ENCODE measurements around the gene PKP4.

The PKP4 gene

DNA sequence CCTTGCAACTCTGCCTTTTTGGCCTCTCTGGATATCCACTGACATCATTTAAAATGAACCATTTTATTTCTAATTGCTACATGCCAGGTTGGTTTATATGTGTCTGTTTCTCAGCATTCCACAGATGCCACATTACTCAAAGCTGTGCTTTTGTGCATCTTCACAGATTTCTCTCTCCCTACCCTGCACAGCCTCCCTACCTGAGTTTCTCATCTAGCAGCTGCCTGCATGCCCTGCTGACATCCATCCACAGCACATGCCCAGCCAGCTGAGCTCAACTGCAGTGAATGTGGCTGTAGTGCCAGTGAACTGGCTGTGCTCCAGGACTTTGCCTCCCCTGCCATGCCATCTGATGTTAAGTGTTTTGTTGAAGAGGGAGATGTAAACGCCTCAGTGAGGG lies 44.5 kb downstream of the PKP4 start:
- ATAC-seq (ENCODE audit: low read depth): no peak
- Histone ChIP-seq H3K36me3 (ENCODE audit: low read depth) (no peaks in the 10 kb centered on the region), H3K4me1 (ENCODE audit: insufficient read depth, poor library complexity, severe bottlenecking) (peaks cover 46% of the 10 kb centered on the region), H3K27me3 (ENCODE audit: insufficient read depth, poor library complexity, severe bottlenecking) (no peaks in the 10 kb centered on the region), H3K4me3 (ENCODE audit: severe bottlenecking) (no peak overlapping the region), H3K9me3 (ENCODE audit: severe bottlenecking) (no peaks in the 10 kb centered on the region), H3K27ac (ENCODE audit: poor library complexity, severe bottlenecking) (no peak overlapping the region)
- DNase-seq (ENCODE audit: low spot score): no peak
- TF ChIP-seq, protein P1, sequence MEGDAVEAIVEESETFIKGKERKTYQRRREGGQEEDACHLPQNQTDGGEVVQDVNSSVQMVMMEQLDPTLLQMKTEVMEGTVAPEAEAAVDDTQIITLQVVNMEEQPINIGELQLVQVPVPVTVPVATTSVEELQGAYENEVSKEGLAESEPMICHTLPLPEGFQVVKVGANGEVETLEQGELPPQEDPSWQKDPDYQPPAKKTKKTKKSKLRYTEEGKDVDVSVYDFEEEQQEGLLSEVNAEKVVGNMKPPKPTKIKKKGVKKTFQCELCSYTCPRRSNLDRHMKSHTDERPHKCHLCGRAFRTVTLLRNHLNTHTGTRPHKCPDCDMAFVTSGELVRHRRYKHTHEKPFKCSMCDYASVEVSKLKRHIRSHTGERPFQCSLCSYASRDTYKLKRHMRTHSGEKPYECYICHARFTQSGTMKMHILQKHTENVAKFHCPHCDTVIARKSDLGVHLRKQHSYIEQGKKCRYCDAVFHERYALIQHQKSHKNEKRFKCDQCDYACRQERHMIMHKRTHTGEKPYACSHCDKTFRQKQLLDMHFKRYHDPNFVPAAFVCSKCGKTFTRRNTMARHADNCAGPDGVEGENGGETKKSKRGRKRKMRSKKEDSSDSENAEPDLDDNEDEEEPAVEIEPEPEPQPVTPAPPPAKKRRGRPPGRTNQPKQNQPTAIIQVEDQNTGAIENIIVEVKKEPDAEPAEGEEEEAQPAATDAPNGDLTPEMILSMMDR (IDR thresholded peaks at IDR 0.05; ENCODE audit: poor library complexity, severe bottlenecking): no peak

- TF ChIP-seq, protein P1 (IDR thresholded peaks at IDR 0.05; ENCODE audit: poor library complexity, severe bottlenecking): no peak
- peak overlapping the region; percentile 4 for H3K27ac ChIP-seq (ENCODE audit: poor library complexity, severe bottlenecking)
- H3K4me1 ChIP-seq (ENCODE audit: insufficient read depth, poor library complexity, severe bottlenecking): peaks cover 29% of the 10 kb centered on the region
- ATAC-seq (ENCODE audit: low read depth) (peak; percentile 51; the same call in 2 of the 3 replicates), DNase-seq (ENCODE audit: low spot score) (no peak)
- no peaks in the 10 kb centered on the region for H3K9me3 ChIP-seq (ENCODE audit: severe bottlenecking)
- no peak overlapping the region for H3K4me3 ChIP-seq (ENCODE audit: severe bottlenecking)
- no peaks in the 10 kb centered on the region for H3K36me3 ChIP-seq (ENCODE audit: low read depth)
- no peaks in the 10 kb centered on the region for H3K27me3 ChIP-seq (ENCODE audit: insufficient read depth, poor library complexity, severe bottlenecking)
Measured at GRCh38 chr2:158502974-158503373, 46.2 kb downstream of the PKP4 start.

DNA sequence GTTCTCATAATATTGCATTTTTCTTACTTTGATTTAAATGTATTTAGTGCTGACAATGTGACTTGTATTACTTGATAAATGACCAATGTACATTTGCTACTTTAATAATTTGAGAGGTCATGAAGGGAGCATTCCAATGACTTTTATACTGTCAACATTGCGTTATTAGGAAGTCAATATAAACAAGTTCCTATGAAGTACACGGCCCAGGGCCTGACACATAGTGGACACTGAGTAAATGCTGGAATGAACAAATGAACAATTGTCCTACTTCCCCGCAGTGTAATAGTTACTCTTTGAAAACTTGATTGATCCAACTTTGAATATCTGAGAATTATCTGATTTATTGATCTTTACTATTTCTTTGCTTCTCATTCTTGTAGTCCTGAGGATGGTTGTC lies 47.3 kb downstream of the PKP4 start:
- Histone ChIP-seq H3K36me3 (ENCODE audit: low read depth) (no peaks in the 10 kb centered on the region), H3K9me3 (ENCODE audit: severe bottlenecking) (no peaks in the 10 kb centered on the region), H3K27ac (ENCODE audit: poor library complexity, severe bottlenecking) (no peak overlapping the region), H3K4me3 (ENCODE audit: severe bottlenecking) (no peak overlapping the region), H3K4me1 (ENCODE audit: insufficient read depth, poor library complexity, severe bottlenecking) (peaks cover 26% of the 10 kb centered on the region), H3K27me3 (ENCODE audit: insufficient read depth, poor library complexity, severe bottlenecking) (no peaks in the 10 kb centered on the region)
- DNase-seq (ENCODE audit: low spot score) (no peak), ATAC-seq (ENCODE audit: low read depth) (no peak)
- TF ChIP-seq, protein P1 (IDR thresholded peaks at IDR 0.05; ENCODE audit: poor library complexity, severe bottlenecking): no peak

GRCh38 chr2:158505448-158505934 lies 48.7 kb downstream of the PKP4 start:
- no peak overlapping the region for H3K4me3 ChIP-seq (ENCODE audit: severe bottlenecking)
- no peaks in the 10 kb centered on the region for H3K36me3 ChIP-seq (ENCODE audit: low read depth)
- DNase-seq (ENCODE audit: low spot score): no peak
- H3K27me3 ChIP-seq (ENCODE audit: insufficient read depth, poor library complexity, severe bottlenecking): no peaks in the 10 kb centered on the region
- H3K27ac ChIP-seq (ENCODE audit: poor library complexity, severe bottlenecking): peak overlapping the region; percentile 39
- peak; percentile 65; the same call in 2 of the 3 replicates for ATAC-seq (ENCODE audit: low read depth)
- H3K9me3 ChIP-seq (ENCODE audit: severe bottlenecking): no peaks in the 10 kb centered on the region
- peaks cover 30% of the 10 kb centered on the region for H3K4me1 ChIP-seq (ENCODE audit: insufficient read depth, poor library complexity, severe bottlenecking)
- TF ChIP-seq, protein P1 (IDR thresholded peaks at IDR 0.05; ENCODE audit: poor library complexity, severe bottlenecking): no peak

- H3K4me1 ChIP-seq (ENCODE audit: insufficient read depth, poor library complexity, severe bottlenecking): peaks cover 30% of the 10 kb centered on the region
- TF ChIP-seq, protein P1 (IDR thresholded peaks at IDR 0.05; ENCODE audit: poor library complexity, severe bottlenecking): no peak
- H3K27ac ChIP-seq (ENCODE audit: poor library complexity, severe bottlenecking): no peak overlapping the region
- H3K4me3 ChIP-seq (ENCODE audit: severe bottlenecking): no peak overlapping the region
- DNase-seq (ENCODE audit: low spot score) (no peak), ATAC-seq (ENCODE audit: low read depth) (no peak)
- H3K27me3 ChIP-seq (ENCODE audit: insufficient read depth, poor library complexity, severe bottlenecking): no peaks in the 10 kb centered on the region
- H3K9me3 ChIP-seq (ENCODE audit: severe bottlenecking): no peaks in the 10 kb centered on the region
- no peaks in the 10 kb centered on the region for H3K36me3 ChIP-seq (ENCODE audit: low read depth)
Measured at GRCh38 chr2:158507141-158507540, 50.4 kb downstream of the PKP4 start.

Measured in RWPE2 (cell line).